Kasumi-1 (cell line): ENCODE data around the gene SV2C.

Experiments used
- DNase-seq, 2 experiments: peaks; one replicate each; lab custom pipeline; 2025; lab: John Stamatoyannopoulos, UW

Gene SV2C

DNA sequence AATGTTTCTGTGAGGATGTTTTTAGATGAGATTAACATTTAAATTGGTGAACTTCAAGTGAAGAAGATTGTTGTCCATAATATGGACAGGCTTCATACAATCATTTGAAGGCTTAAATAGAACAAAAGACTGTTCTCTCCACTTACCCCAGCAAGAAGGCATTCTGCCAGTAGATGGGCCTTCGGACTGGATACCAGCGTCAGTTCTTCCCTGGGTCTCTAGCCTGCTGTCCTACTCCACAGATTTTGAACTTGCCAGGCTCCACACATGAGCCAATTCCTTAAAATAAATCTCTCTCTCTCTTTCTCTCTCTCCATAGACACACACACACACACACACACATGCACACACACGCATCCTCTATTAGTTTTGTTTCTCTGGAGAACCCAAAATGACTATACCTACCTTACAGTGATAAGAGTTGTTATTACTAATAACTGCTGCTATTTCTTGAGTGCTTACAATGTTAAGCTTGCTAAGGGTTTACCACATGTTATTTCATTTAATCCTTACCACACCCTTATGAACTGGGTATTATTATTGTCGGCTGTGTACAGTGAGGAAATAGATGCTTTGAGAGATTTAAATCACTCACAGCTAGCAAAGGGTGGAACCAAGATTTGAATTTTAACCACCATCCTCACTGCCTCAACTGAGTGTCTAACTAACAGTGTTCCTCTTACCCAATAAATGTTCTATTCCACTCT lies 300.1 kb downstream of the SV2C start:
- DNase-seq: no peak

DNA sequence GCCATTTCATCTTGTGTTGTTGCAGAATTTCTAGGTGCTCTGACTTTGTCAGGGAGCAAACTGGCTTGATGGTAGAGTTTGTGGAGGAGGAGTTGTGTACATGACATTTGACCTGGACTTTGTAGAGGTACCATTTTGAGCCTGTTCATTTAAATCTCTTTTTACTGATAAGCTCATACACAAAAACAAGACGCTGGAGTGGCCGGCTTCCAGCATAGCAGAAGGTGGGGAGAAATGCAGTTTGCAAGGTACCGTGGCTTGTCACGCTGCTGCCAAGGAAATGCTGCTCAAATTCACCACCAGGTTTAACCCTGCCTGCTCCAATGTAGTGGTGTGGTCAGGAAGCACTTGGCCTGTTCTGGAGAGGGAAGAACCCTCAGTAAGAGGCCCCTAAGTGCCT lies 301.0 kb downstream of the SV2C start:
- no peak for DNase-seq

DNA sequence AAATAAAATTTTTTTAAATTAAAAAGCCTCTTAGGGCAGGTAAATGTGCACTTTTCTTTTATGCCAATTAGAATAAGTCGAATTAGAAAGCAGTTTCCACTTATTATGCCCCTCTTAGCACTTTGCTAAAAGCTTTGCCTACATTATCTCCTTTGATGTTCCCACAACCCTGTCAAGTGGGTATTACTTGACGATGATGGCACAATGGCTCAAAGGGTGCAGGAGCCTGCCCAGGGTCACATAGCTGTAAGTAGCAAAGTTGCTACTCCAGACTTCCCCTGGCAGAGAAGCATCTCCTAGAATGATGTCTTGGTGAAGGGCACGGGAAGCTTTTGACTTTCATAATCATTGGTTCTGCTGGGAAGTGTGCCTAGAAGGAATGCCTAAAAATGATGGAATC lies 301.5 kb downstream of the SV2C start:
- no peak for DNase-seq

DNA sequence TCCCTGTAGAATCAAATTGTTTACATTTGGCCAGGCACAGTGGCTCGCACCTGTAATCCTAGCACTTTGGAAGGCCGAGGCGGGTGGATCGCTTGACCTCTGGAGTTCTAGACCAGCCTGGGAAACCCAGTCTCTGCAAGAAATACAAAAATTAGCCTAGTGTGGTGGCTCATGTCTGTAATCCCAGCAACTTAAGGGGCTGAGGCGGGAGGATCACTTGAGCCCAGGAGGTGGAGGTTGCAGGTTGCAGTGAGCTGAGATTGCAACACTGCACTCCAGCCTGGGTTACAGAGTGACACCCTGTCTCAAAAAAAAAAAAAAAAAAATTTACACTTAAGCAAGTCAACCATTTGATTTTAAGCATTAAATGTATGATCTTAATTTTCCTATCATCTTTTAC lies 302.4 kb downstream of the SV2C start:
- no peak for DNase-seq

DNA sequence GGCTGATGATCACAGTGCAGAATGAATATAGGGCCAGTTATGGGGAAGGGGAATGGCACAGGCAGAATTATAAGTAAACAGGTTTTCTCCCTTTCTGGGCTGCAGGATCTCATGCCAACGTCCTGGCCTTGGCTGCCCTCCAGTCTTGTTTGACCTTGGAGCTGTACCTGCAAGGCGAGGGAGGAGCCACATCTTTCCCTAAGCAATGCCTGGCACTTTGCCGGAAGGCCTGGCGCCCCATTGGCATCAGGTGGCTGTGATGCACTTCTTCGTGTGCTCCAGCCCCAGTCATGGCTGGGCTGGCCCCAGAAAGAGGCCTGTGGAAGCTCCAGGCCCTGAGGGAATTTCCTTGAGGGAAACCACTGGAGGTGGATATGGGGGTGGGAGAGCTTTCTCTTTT lies 303.2 kb downstream of the SV2C start:
- DNase-seq: no peak

DNA sequence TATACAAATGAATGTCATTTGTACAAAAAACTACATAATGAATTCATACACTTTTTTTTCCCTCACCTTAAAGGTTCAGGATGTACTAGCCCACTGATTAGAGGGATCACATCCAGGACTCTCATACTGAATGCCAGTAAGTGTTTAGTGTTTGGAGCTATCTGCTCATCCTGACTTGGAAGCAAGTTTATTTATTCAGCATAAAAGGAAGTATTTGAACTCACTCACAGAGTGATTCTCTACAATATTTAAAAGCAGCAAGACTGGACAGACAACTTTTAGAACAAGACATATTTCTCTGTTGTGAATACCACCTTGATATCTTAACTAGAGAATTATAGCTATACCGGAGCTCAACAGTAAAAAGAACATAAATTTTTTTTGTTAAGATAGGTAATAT lies 305.1 kb downstream of the SV2C start:
- no peak for DNase-seq

DNA sequence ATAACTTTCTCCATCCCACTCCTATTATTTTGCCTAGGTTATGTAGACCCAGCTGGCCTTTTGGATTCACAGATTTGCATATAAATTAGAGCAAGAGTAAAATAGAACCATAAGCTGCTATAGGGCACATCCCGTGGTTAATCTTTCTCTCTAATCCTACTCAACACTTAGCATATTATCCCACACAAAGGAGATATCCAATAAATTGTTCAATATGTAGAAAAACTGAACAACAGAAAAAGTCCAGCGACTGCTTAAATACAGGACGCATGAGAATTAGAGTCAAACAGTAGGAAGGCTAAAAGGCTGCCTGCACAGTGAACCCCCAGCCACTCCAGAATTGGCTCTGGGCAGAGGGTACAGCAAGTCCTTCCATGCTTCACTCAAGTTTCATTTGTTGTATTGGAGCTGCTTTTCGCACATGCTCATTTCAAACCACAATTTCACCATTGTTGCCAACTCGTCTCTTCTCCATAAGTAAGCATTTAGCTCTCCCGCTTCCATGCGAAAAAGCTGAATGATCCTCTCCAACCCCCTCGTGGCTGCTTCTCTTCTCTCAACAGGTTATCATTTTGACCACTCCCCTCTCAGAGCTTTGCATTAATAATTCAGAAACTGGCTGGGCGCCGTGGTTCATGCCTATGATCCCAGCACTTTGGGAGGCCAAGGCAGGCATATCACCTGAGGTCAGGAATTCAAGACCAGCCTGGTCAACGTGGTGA lies 305.8 kb downstream of the SV2C start:
- no peak for DNase-seq

DNA sequence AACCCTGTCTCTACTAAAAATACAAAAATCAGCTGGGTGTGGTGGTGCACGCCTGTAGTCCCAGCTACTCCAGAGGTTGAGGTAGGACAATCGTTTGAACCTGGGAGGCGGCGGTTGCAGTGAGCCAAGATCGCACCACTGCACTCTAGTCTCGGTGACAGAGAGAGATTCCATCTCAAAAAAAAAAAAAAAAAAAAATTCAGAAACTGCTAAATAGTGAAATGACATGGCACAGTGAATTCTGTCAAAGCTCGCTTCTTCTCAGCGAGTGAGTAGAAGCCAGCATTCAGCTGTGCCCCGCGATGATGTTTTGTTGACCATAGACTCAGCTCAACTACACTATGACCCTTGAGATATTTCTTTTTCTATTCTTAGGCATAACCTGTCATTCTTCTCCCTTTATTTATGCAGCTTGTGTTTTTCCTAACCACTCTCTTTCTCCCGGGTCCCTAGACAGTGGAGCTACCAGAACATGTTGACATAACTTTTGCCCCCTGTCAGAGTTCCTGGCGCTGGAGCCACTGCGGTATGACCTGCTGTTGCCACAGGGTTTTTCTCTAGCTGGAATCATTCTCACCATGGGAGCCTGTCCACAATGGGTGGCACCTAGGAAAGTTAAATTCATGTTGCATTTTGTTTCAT lies 306.5 kb downstream of the SV2C start:
- DNase-seq: no peak

DNA sequence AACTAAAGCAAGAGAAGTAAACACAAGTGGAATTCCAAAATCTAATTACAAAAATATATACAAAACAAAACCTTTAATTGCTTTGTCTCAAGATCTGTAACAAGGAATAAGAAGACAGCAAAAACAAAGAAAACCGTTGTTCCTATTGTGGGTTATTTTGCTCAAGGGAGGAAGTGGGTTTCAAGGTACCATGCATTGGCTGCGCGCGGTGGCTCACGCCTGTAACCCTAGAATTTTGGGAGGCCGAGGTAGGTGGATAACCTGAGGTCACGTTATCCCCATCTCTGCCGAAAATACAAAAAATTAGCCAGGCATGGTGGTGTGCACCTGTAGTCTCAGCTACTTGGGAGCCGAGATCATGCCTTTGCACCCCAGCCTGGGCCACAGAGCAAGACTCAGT lies 307.8 kb downstream of the SV2C start:
- no peak for DNase-seq

DNA sequence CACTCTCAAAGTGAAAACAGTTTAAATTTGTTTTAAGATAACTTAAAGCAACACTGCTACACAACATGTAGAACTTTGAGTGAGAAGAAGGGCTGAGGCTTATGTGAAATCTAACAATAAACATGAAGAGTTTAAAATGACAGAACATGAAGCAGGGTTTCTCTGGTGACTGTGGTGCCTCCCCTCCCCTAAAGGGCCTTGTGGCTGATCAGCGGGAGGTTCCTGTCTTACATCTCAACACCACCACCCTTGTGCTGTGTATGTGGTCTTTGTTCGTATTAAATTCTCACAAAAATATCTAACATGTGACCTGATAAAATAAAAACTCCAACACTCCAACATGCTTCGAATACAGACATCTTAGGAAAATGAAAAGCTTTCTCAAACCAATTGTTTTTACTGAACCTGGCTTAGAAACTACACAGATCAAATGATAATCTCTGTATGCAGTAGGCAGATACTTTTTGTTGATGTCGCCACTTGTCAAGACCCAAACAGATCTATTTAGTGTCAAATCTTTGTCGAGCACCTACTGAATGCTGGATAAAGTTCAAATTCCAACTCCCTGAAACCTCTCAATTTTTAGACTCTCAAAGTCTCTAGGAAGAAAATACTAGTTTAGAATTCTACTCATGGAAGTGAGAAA lies 310.0 kb downstream of the SV2C start:
- DNase-seq: no peak

DNA sequence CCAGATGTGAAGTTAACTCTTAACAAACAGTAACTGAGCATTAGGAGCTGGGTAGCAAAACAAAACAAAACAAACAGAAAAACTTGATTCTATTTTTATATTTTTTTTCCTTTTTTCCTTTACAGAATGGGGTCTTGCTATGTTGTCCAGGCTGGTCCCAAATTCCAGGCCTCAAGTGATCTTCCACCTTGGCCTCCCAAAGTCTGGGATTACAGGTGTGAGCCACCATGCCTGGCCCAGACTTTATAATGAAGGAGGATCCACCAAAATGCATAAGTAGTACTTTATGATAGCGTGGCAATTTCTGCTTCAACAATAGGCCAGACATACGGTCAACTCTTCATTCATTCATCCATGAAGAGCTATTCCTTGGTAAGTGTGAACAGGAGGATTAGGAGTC lies 314.0 kb downstream of the SV2C start:
- DNase-seq: no peak

DNA sequence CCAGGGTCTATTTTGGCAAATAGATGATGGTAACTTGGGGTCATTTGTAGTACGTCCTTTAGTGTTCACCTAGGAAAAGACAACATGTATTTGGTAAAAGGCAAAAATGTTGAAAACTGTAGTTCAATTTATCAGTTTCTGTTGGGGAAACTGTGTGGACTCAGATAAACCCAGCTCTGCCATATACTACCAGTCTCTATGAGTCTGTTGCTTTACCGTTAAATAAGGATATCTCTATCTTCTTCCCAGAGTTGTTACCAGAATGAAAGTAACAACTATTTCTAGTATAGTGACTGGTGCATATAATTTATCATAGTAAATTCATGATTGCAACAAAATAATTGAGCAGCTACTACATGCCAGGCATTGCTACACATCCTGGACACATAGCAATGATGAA lies 316.1 kb downstream of the SV2C start:
- DNase-seq: no peak

DNA sequence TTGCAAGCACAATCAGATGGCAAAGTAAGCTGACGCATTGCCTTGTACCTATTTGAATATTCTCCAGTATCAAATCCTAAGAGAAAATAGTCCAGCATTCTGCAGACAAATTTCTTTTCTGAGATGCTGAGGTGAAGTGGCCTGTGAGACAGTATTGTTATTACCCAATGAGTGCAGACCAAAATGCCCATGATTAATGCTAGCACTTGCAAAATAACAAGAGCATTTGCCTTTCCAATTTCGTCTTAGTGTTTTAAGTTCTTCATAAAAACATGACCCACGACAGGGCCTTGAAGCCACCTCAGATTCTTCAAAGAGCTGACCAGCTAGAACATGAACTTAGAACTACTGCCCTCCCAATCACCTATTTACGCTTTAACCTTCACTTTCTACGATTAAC lies 317.3 kb downstream of the SV2C start:
- no peak for DNase-seq

DNA sequence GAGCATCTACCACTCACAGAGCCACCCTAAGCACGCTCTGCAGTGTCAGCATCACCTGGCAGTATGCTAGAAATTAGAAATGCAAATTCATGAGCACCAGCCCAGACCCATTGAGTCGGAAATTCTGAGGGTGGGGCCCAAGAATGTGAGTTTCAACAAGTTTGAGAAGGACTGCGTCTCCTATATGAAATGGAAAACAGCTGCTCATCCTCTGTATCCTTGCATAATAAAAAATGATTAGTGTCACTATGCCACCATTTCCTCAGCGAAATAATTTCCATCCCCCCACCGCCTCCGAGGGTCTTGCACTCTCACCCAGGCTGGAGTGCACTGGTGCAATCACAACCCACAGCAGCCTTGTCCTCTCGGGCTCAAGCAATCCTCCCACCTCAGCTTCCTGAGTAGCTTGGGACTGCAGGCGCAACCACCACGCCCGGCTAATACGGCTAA lies 318.6 kb downstream of the SV2C start:
- DNase-seq: no peak

DNA sequence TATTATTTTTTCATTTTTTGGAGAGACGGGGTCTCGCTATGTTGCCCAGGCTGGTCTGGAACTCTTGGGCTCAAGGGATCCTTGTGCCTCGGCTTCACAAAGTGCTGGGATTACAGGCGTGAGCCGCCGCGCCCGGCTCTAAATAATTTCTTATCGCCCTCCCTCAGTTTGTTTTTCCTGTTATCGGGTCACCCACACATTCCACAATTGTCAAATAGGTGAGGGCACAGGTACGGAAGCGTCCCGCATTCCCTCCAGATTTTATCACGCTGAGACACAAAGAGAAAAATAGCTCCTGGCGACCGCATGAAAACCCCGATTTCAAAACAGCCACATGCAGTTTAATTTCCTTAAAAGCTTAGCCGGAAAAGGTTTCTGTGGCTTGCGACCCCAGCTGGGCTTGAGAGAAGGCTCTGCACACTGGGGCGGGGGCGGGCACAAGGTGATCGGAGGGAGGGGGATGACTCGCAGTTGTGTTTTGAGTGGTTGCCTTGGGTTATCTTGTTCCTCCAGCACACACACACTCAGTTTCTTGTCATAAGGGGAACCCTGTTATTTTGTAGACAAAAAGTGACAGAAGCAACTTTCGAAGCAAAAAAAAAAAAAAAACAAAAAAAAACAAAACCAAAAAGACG lies 319.2 kb downstream of the SV2C start:
- DNase-seq: peak; percentile 92 to 95

DNA sequence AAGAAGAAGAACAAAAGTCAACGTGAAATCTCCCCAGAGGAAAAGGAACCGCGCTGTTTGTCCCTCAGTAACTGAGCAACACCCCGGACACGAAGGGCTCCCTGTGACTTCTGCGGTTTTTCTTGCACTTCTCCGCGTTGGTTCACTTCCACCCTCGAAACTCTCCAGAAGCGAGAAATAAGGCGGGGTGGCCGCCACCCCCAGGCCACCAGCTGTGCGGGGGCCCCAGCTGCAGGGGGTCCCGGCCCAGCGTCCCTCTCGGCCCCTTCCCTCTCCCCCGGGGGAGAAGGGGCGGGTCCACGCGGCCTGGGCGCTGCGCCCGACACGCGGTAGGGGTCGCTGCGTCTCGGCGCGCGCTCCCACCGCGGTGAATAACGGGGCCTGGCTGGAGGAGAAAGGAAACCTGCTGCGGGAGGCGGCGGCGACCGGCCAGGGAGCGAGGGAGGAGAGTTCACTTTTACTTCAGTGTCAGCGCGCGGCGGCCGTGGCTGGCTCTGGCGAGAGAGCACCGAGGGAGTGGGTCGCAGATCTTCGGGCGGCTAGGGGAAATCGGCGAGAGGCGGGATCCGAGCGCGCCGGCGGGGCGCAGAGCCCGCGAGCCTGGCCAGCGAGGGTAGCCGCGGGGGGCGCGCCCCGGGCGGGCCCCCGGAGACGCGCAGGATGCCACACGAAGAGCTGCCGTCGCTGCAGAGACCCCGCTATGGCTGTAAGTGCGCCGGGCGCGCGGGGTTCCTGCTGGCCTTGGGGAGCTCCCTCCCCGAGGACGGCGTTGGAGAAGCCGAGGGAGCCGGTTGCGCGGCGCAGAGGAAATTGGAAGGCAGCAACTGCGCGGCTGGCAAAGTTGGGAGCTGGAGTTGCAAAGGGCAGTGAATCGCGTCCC lies 319.9 kb downstream of the SV2C start, which contains the start of gene IQGAP2:
IQGAP2 (plus strand) TSS at position 400 of the 880 bp plus-strand sequence; CDS start at position 661, 261 bp downstream.
- peak; percentile 92 to 95 for DNase-seq
